GM12873 (cell line): ENCODE results near the gene PRKG2.

Experiments
- TF ChIP-seq, protein P1 (sequence below): IDR thresholded peaks from 2 replicates; pipeline ENCODE4 v1.5.1; 2012; ENCODE audit warnings: low read depth, mild to moderate bottlenecking, moderate library complexity, low read length, control low read depth; ENCODE audit not compliant: insufficient read depth; ENCODE audit errors: missing control alignments

Gene PRKG2

GRCh38 chr4:81166458-81167160 is 48.4 kb downstream of the PRKG2 start:
- TF ChIP-seq, protein P1, sequence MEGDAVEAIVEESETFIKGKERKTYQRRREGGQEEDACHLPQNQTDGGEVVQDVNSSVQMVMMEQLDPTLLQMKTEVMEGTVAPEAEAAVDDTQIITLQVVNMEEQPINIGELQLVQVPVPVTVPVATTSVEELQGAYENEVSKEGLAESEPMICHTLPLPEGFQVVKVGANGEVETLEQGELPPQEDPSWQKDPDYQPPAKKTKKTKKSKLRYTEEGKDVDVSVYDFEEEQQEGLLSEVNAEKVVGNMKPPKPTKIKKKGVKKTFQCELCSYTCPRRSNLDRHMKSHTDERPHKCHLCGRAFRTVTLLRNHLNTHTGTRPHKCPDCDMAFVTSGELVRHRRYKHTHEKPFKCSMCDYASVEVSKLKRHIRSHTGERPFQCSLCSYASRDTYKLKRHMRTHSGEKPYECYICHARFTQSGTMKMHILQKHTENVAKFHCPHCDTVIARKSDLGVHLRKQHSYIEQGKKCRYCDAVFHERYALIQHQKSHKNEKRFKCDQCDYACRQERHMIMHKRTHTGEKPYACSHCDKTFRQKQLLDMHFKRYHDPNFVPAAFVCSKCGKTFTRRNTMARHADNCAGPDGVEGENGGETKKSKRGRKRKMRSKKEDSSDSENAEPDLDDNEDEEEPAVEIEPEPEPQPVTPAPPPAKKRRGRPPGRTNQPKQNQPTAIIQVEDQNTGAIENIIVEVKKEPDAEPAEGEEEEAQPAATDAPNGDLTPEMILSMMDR, result no peak

- TF ChIP-seq, protein P1, result no peak
Observed at GRCh38 chr4:81165861-81166430, 49.1 kb downstream of the PRKG2 start.

GRCh38 chr4:81164623-81165416 is 50.2 kb downstream of the PRKG2 start:
- TF ChIP-seq, protein P1, result no peak

GRCh38 chr4:81164126-81164525 is 50.9 kb downstream of the PRKG2 start:
- TF ChIP-seq, protein P1, result no peak

DNA sequence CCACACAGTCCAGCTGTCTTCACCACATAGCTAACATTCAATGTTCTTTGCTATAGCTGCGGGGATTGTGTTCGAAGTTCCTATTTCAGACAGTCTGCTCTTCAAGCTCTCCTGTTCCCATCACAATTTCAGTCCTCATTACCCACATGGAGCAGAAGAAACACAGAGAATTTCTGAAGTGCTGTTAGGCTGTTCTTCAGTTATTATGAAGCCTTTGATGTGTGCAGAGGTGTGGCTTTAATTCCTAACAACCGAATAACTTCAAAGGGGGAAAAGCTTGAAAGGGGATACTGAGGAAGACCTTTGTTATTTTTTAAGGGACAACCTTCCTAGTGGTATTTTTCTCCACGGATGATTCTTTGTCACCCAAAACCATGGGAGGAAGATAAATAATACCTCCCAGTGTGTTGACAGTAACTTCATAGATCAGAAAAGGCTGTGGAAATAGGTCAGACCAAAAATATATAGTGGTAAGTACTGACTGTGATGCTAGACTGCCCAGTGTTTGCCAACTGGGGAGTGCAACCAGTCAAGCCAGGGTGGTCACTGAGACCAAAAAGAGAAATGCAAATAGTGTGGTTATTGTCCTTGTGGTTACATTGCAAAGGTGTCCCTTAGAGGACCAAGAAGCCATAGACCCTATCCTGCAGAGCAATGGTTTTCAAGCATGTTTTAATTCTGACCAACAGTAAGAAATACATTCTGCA is 52.1 kb downstream of the PRKG2 start:
- TF ChIP-seq, protein P1, result no peak

DNA sequence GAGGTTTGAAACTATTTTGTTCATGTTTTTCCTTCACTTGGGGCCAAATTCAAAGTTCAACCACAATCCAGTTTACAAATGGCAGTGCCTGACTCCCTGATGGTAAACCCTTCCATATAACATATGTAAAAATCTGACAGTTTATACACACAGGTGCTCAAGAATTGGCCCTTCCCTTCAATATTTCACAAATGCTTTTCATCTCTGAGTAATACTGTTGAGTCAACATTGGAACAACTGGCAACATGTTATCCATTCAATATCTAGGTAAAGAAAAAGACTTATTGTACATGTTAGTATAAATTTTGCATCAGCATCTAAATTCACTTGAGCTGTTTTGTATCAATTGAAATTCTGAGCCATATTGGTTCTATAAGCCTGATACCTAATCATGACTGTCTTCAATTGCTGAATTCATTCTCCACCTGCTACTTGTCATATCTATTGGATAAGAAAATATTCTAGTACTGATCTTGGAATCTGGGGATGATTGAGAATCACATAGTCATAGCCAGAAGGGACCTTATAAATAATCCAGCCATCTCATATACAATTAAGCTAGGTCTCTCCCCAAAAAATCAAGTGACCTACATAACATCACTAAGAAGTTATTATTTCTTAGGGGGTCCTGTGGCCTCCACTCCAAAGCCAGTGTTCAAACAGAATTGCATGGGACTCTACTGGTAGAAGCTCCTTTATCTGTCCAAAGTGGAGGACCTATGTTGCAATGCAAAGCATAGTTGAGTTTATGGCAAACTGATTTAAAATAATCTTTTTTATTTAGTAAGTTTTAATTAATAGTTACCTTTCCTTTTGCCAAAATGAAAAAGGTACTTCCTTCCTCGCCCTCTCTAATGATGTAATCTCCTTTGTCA is 61.9 kb downstream of the PRKG2 start:
- TF ChIP-seq, protein P1, result no peak
